Vagina (tissue), 2 donors: ENCODE results near the gene OLFML2A.
A peak's percentile ranks its signal among the peaks of the same experiment; 100 is the strongest.

Experiments used
- POLR2A ChIP-seq, 2 donors: fragments of 450-650 bp; IDR thresholded peaks; one replicate each; pipeline ENCODE4 v1.6.1; 2017; ENCODE audit warnings: antibody characterized with exemption in 2 of 2, mild to moderate bottlenecking in 2 of 2, moderate library complexity in 2 of 2
- POLR2AphosphoS5 ChIP-seq, 2 donors: sonication (generic); formaldehyde crosslinking; IDR thresholded peaks; one replicate each; pipeline ENCODE4 v1.9.0; 2017; ENCODE audit warnings: antibody characterized with exemption in 2 of 2, mild to moderate bottlenecking in 2 of 2, low read depth in 1 of 2; ENCODE audit not compliant: insufficient read depth in 1 of 2
- TF ChIP-seq, protein P1 (sequence below), 3 experiments: fragments of 450-650 bp in 2 of 3; fragments of 200-600 bp in 1 of 3; sonication (generic) in 1 of 3; IDR thresholded peaks; one replicate each; pipeline ENCODE4 v1.5.1; 2017 to 2019; ENCODE audit warnings: antibody characterized with exemption in 3 of 3, mild to moderate bottlenecking in 2 of 3, moderate library complexity in 2 of 3

- TF ChIP-seq, protein P1, sequence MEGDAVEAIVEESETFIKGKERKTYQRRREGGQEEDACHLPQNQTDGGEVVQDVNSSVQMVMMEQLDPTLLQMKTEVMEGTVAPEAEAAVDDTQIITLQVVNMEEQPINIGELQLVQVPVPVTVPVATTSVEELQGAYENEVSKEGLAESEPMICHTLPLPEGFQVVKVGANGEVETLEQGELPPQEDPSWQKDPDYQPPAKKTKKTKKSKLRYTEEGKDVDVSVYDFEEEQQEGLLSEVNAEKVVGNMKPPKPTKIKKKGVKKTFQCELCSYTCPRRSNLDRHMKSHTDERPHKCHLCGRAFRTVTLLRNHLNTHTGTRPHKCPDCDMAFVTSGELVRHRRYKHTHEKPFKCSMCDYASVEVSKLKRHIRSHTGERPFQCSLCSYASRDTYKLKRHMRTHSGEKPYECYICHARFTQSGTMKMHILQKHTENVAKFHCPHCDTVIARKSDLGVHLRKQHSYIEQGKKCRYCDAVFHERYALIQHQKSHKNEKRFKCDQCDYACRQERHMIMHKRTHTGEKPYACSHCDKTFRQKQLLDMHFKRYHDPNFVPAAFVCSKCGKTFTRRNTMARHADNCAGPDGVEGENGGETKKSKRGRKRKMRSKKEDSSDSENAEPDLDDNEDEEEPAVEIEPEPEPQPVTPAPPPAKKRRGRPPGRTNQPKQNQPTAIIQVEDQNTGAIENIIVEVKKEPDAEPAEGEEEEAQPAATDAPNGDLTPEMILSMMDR (IDR thresholded peaks at IDR 0.05) = peak in 1 of 3 experiments; percentile 7
- peak; percentile 33 to 98 for TF ChIP-seq POLR2AphosphoS5 (IDR thresholded peaks at IDR 0.05; ENCODE audit: insufficient read depth in 1 of 2, low read depth in 1 of 2)
- TF ChIP-seq POLR2A (IDR thresholded peaks at IDR 0.05) = peak in 1 of 2 donors; percentile 82
These were observed 84.7 kb downstream of the OLFML2A start, which contains the start of the genes ARPC5L and RPL35 for GRCh38 chr9:124861342-124862229.
